Lung (tissue), 12 donors: ENCODE measurements around the gene CSH2. TPM values are rescaled to one million over a fixed set of nuclear protein-coding genes. Genes with fewer than 3 reads are reported as not detected.
"Not testable (repeated sequence)": the region's sequence is repeated elsewhere in the genome, so short reads cannot be mapped to it uniquely, and the experiment has no call there.

Experiments used
- ATAC-seq: fragments of 200-7000 bp; cut with Tn5 transposase; one replicate; pipeline ENCODE4 v1.9.1; 2020; ENCODE audit warnings: moderate number of reproducible peaks; ENCODE audit not compliant: insufficient read depth, low FRiP score
- DNase-seq, 3 donors: peaks; one replicate each; pipeline ENCODE4 v3.0.0-alpha.2; 2013 to 2017
- H3K27ac ChIP-seq, 2 donors: one replicate each; pipeline ENCODE4 v1.5.1; 2013; ENCODE audit warnings: mild to moderate bottlenecking in 2 of 2, moderate library complexity in 2 of 2, control low read depth in 1 of 2, inconsistent platforms in 1 of 2, low read depth in 1 of 2, low read length in 1 of 2
- H3K27me3 ChIP-seq, 3 donors: one replicate each; pipeline ENCODE4 v1.5.1; 2013; ENCODE audit warnings: low read length in 2 of 3; ENCODE audit not compliant: control insufficient read depth in 3 of 3, insufficient read depth in 3 of 3
- H3K36me3 ChIP-seq, 4 donors: one replicate each; pipeline ENCODE4 v1.5.1; 2013; ENCODE audit warnings: low read length in 4 of 4, mild to moderate bottlenecking in 1 of 4, moderate library complexity in 1 of 4; ENCODE audit not compliant: control insufficient read depth in 4 of 4, insufficient read depth in 4 of 4
- H3K4me1 ChIP-seq, 5 donors: one replicate each; pipeline ENCODE4 v1.5.1; 2013; ENCODE audit warnings: low read length in 5 of 5, mild to moderate bottlenecking in 2 of 5, moderate library complexity in 1 of 5; ENCODE audit not compliant: control insufficient read depth in 5 of 5, insufficient read depth in 5 of 5
- H3K4me3 ChIP-seq: one replicate; pipeline ENCODE4 v1.5.1; 2013; ENCODE audit warnings: mild to moderate bottlenecking, control low read depth, moderate library complexity
- H3K9ac ChIP-seq, 2 donors: one replicate each; pipeline ENCODE4 v1.5.1; 2013; ENCODE audit warnings: low read length in 2 of 2, control low read depth in 1 of 2; ENCODE audit not compliant: insufficient read depth in 1 of 2
- H3K9me3 ChIP-seq, 4 donors: one replicate each; pipeline ENCODE4 v1.5.1; 2013; ENCODE audit warnings: low read length in 3 of 4, mild to moderate bottlenecking in 1 of 4, moderate library complexity in 1 of 4; ENCODE audit not compliant: control insufficient read depth in 4 of 4, insufficient read depth in 3 of 4
- CTCF ChIP-seq: IDR thresholded peaks from 2 replicates; pipeline ENCODE4 v1.5.1; 2012; ENCODE audit warnings: mild to moderate bottlenecking; ENCODE audit errors: control extremely low read depth, extremely low read depth
- WGBS, 2 donors: extraction: QIAGEN DNeasy Blood & Tissue Kit; methylation state at CpG; one replicate each; pipeline ENCODE4 v1.1.7; 2013; 5-methylcytosine and 5-hydroxymethylcytosine counted together
- polyA plus RNA-seq, 2 donors: library from polyadenylated mRNA; stranded (reverse); fragments of 200-250 nt; gene quantifications; one replicate each; pipeline ENCODE4 v1.2.1, GENCODE V29; 2013
- total RNA-seq, 2 donors: library from RNA; depleted of rRNA in 1 of 2; stranded (reverse); fragments of >200 nt in 1 of 2; gene quantifications; one replicate each; pipeline ENCODE4 v1.2.1, GENCODE V29; 2014 to 2021
- donor health status: control.
- donor health status: control.
- donor health status: Bipolar disorder and iron deficiency.
- donor health status: healthy.
- donor health status: DM: yes; HTN: yes; CAD: no.

Gene CSH2
- total and polyA plus RNA-seq, 4 donors, result not detected

GRCh38 chr17:63843910-63844677 lies 29.4 kb downstream of the CSH2 start:
- WGBS, 2 donors, result 64 to 67% methylated on average over 9 of the region's 9 CpGs
- H3K4me1 ChIP-seq, result peaks cover 14 to 37% (median 17%) of the 10 kb centered on the region in 5 donors
- peak overlapping the region in 1 of 2 donors; percentile 42 for H3K9ac ChIP-seq
- ATAC-seq, result no peak
- no peaks in the 10 kb centered on the region for H3K27me3 ChIP-seq
- H3K9me3 ChIP-seq, result no peaks in the 10 kb centered on the region
- H3K4me3 ChIP-seq, result no peak overlapping the region
- H3K27ac ChIP-seq, result peak overlapping the region in 1 of 2 donors; percentile 75
- no peak for TF ChIP-seq CTCF
- DNase-seq, result peak in 2 of 3 donors; percentile 62 to 83
- peaks cover 0 to 4% (median 0%) of the 10 kb centered on the region in 4 donors for H3K36me3 ChIP-seq

DNA sequence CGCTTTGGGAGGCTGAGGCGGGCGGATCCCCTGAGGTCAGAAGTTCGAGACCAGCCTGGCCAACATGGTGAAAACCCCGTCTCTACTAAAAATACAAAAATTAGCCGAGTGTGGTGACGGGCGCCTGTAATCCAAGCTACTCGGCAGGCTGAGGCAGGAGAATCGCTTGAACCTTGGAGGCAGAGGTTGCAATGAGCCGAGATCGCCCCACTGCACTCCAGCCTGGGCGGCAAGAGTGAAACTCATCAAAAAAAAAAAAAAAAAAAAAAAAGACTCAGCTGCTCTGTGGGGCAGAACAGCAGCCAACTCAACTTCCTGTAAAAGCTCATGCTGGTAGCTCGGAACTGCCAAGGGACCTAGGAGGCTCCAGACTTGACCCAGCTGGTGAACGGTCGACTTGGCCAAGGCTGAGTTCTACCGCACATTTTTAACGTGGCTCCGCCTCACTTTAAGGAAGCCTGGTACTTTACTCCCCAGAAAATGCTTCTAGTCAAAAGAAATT lies 30.0 kb downstream of the CSH2 start:
- peak overlapping the region; percentile 58 for H3K4me3 ChIP-seq
- whole genome bisulfite sequencing, 2 donors, result 4% methylated on average over 19 of the region's 19 CpGs
- peaks cover 17 to 44% (median 23%) of the 10 kb centered on the region in 5 donors for H3K4me1 ChIP-seq
- ATAC-seq, H3K9me3 ChIP-seq, H3K36me3 ChIP-seq, H3K27me3 ChIP-seq: not testable (repeated sequence)
- H3K27ac ChIP-seq, result peak overlapping the region; percentile 90 to 94
- peak overlapping the region in 1 of 2 donors; percentile 83 for H3K9ac ChIP-seq
- DNase-seq, result peak; percentile 94 to 98 (median 98)

GRCh38 chr17:63842540-63843386 lies 30.7 kb downstream of the CSH2 start, which contains the start of gene SMARCD2:
Gene SMARCD2, minus strand, starts transcription at chr17:63842685. Its CDS starts 11 bp downstream, at chr17:63842674.
- 0 to 1% methylated on average over 57 to 92 of the region's 92 CpGs for WGBS, 2 donors
- no peak for TF ChIP-seq CTCF
- peaks cover 17 to 50% (median 26%) of the 10 kb centered on the region in 5 donors for H3K4me1 ChIP-seq

More at GRCh38 chr17:63842540-63843386, 30.7 kb downstream of the CSH2 start, which contains the start of gene SMARCD2:
- peak within 1 kb of the TSS; percentile 63 to 83 for H3K9ac ChIP-seq
- H3K4me3 ChIP-seq, result peak within 1 kb of the TSS; percentile 75
- no peaks in the 10 kb centered on the region for H3K9me3 ChIP-seq
- ATAC-seq (peak; percentile 92), DNase-seq (peak; percentile 99)
- H3K36me3 ChIP-seq, result peaks cover 0 to 4% (median 0%) of the 10 kb centered on the region in 4 donors
- H3K27ac ChIP-seq, result peak within 1 kb of the TSS; percentile 94 to 98
- H3K27me3 ChIP-seq, result no peaks in the 10 kb centered on the region
